Natural killer cell (primary cell): ENCODE measurements around the gene ARPP21. TPM values are rescaled to one million over a fixed set of nuclear protein-coding genes. Genes with fewer than 3 reads are reported as not detected.

Experiments used
- ATAC-seq, 3 donors: fragments of 150-1000 bp in 2 of 3; fragments of 200-7000 bp in 1 of 3; cut with Tn5 transposase; 1 replicate in 1 of 3; 2 replicates in 2 of 3; pipeline ENCODE4 v1.10.0; 2021; ENCODE audit warnings: mild to moderate bottlenecking in 2 of 3, moderate library complexity in 2 of 3
- DNase-seq, 2 donors: peaks; one replicate each; pipeline versions ENCODE4 v3.0.0 to v3.0.0-alpha.2; 2013 to 2021; ENCODE audit warnings: mixed read lengths in 1 of 2
- H3K27ac ChIP-seq: one replicate; pipeline ENCODE4 v1.5.1; 2013; ENCODE audit warnings: mild to moderate bottlenecking, low read length
- H3K27me3 ChIP-seq: one replicate; pipeline ENCODE4 v1.6.1; 2013; ENCODE audit warnings: low read length; ENCODE audit not compliant: control insufficient read depth, insufficient read depth
- H3K36me3 ChIP-seq: one replicate; pipeline ENCODE4 v1.6.1; 2013; ENCODE audit warnings: low read length; ENCODE audit not compliant: control insufficient read depth, insufficient read depth
- H3K4me1 ChIP-seq: one replicate; pipeline ENCODE4 v1.6.1; 2013; ENCODE audit warnings: low read length; ENCODE audit not compliant: control insufficient read depth, insufficient read depth
- H3K4me3 ChIP-seq: one replicate; pipeline ENCODE4 v1.5.1; 2013; ENCODE audit warnings: low read length
- H3K9me3 ChIP-seq: one replicate; pipeline ENCODE4 v1.6.1; 2013; ENCODE audit warnings: low read length; ENCODE audit not compliant: control insufficient read depth, insufficient read depth
- H3K27ac Mint-ChIP-seq, 2 donors: one replicate each; pipeline ENCODE4 v1.8.0; 2022; ENCODE audit warnings: mild to moderate bottlenecking in 2 of 2, mixed read lengths in 2 of 2, moderate library complexity in 1 of 2
- H3K27me3 Mint-ChIP-seq, 2 donors: one replicate each; pipeline ENCODE4 v1.8.0; 2022; ENCODE audit warnings: low read depth in 2 of 2, mixed read lengths in 2 of 2
- H3K36me3 Mint-ChIP-seq: one replicate; pipeline ENCODE4 v1.8.0; 2022; ENCODE audit warnings: mixed read lengths
- H3K4me1 Mint-ChIP-seq, 2 donors: one replicate each; pipeline ENCODE4 v1.8.0; 2022; ENCODE audit warnings: mixed read lengths in 2 of 2
- H3K4me3 Mint-ChIP-seq: one replicate; pipeline ENCODE4 v1.8.0; 2022; ENCODE audit warnings: mild to moderate bottlenecking, moderate library complexity, mixed read lengths
- H3K9me3 Mint-ChIP-seq, 2 donors: one replicate each; pipeline ENCODE4 v1.8.0; 2022; ENCODE audit warnings: mixed read lengths in 2 of 2
- WGBS: methylation state at CpG from one replicate; pipeline ENCODE4 v1.1.7; 2013; ENCODE audit warnings: missing lambda C conversion rate; ENCODE audit not compliant: insufficient coverage; 5-methylcytosine and 5-hydroxymethylcytosine counted together
- intact Hi-C: fragments of 100-400 bp; cut with micrococcal nuclease; formaldehyde crosslinking; loops from one replicate; pipeline ENCODE4 v1.14.2; 2022
- total RNA-seq, 4 donors: library from RNA; stranded (reverse); fragments of 120-200 nt in 1 of 4; gene quantifications; one replicate each; pipeline versions ENCODE4 v1.2.3 to v1.2.4, GENCODE V29; 2013 to 2022
- TF ChIP-seq, protein P1 (sequence below): fragments of 200-600 bp; IDR thresholded peaks from one replicate; pipeline ENCODE4 v1.8.0; 2022; ENCODE audit warnings: antibody characterized with exemption

ARPP21 gene
- total RNA-seq, 3 donors from 2014 or later (not counting 1 experiment from before 2014, with no cell fraction given), result not detected

- Mint-ChIP-seq H3K4me1 (no peaks in the 10 kb centered on the region), H3K9me3 (peaks cover 7 to 9% of the 10 kb centered on the region in 2 donors), H3K4me3 (no peak overlapping the region), H3K27me3 (no peaks in the 10 kb centered on the region), H3K27ac (no peak overlapping the region), H3K36me3 (no peaks in the 10 kb centered on the region)
- Histone ChIP-seq H3K36me3 (no peaks in the 10 kb centered on the region), H3K27me3 (no peaks in the 10 kb centered on the region), H3K4me1 (no peaks in the 10 kb centered on the region), H3K9me3 (no peaks in the 10 kb centered on the region), H3K4me3 (no peak overlapping the region), H3K27ac (no peak overlapping the region)
- intact Hi-C loops, result no loop called here
- ATAC-seq, result no peak
- TF ChIP-seq, protein P1, sequence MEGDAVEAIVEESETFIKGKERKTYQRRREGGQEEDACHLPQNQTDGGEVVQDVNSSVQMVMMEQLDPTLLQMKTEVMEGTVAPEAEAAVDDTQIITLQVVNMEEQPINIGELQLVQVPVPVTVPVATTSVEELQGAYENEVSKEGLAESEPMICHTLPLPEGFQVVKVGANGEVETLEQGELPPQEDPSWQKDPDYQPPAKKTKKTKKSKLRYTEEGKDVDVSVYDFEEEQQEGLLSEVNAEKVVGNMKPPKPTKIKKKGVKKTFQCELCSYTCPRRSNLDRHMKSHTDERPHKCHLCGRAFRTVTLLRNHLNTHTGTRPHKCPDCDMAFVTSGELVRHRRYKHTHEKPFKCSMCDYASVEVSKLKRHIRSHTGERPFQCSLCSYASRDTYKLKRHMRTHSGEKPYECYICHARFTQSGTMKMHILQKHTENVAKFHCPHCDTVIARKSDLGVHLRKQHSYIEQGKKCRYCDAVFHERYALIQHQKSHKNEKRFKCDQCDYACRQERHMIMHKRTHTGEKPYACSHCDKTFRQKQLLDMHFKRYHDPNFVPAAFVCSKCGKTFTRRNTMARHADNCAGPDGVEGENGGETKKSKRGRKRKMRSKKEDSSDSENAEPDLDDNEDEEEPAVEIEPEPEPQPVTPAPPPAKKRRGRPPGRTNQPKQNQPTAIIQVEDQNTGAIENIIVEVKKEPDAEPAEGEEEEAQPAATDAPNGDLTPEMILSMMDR, result no peak
- DNase-seq, result no peak
These were observed 140.3 kb downstream of the ARPP21 start for GRCh38 chr3:35779611-35780010.

DNA sequence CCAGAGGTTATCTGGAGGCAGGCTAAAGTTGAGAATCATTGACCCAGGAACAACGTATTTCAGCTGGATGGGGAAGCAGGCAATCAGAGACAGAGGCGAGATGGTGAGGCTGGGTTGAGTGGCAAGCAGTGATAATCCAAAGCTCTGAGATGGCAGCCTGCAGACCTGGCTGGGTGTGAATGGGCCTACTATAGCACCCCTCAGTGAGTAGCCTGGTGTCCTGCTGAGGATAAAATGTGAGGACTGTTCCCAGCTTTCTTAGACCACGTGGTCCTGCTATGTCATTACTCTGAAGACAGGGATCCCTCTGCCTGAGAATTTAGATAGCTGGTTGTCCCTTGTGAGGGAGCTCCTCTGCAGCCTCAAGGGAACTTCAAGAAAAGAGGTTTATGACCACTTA is 141.5 kb downstream of the ARPP21 start:
- Mint-ChIP-seq H3K4me3 (no peak overlapping the region), H3K4me1 (no peaks in the 10 kb centered on the region), H3K9me3 (peaks cover 7 to 16% of the 10 kb centered on the region in 2 donors), H3K27me3 (no peaks in the 10 kb centered on the region), H3K36me3 (no peaks in the 10 kb centered on the region), H3K27ac (no peak overlapping the region)
- H3K4me1 ChIP-seq, result no peaks in the 10 kb centered on the region
- H3K27ac ChIP-seq, result no peak overlapping the region
- WGBS, result 62% methylated on average over 3 of the region's 3 CpGs
- intact Hi-C loops, result no loop called here
- TF ChIP-seq, protein P1, result no peak
- H3K4me3 ChIP-seq, result no peak overlapping the region
- no peaks in the 10 kb centered on the region for H3K36me3 ChIP-seq
- no peaks in the 10 kb centered on the region for H3K9me3 ChIP-seq
- no peaks in the 10 kb centered on the region for H3K27me3 ChIP-seq
- DNase-seq (no peak), ATAC-seq (no peak)

DNA sequence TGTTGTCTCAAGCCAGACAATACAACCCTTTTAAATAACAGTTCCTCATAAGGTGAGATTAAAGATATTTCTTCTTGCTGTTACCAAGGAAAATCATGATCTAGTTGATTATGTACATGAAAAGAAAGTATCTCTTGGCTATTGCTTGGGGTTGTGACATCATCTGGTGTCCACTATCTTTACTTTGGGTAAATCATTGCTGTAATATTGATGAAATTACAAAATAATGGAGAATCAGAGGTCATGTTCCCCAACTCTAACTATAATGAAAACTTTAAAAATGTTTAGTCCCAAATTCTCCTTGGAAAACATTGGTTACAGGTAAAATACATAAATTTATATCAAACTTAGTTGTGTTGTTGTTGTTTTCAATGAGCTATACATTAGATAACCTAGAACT is 142.2 kb downstream of the ARPP21 start:
- Mint-ChIP-seq H3K9me3 (peaks cover 7 to 16% of the 10 kb centered on the region in 2 donors), H3K27me3 (no peaks in the 10 kb centered on the region), H3K36me3 (no peaks in the 10 kb centered on the region), H3K27ac (no peak overlapping the region), H3K4me3 (no peak overlapping the region), H3K4me1 (no peaks in the 10 kb centered on the region)
- Histone ChIP-seq H3K27me3 (no peaks in the 10 kb centered on the region), H3K4me3 (no peak overlapping the region), H3K27ac (no peak overlapping the region), H3K4me1 (no peaks in the 10 kb centered on the region), H3K9me3 (no peaks in the 10 kb centered on the region), H3K36me3 (no peaks in the 10 kb centered on the region)
- DNase-seq (no peak), ATAC-seq (no peak)
- TF ChIP-seq, protein P1, result no peak
- intact Hi-C loops, result no loop called here

GRCh38 chr3:35782355-35782754 is 143.0 kb downstream of the ARPP21 start:
- Histone ChIP-seq H3K27ac (no peak overlapping the region), H3K9me3 (no peaks in the 10 kb centered on the region), H3K36me3 (no peaks in the 10 kb centered on the region), H3K4me3 (no peak overlapping the region), H3K4me1 (no peaks in the 10 kb centered on the region), H3K27me3 (no peaks in the 10 kb centered on the region)
- peaks cover 7 to 16% of the 10 kb centered on the region in 2 donors for H3K9me3 Mint-ChIP-seq
- no peaks in the 10 kb centered on the region for H3K36me3 Mint-ChIP-seq
- H3K4me1 Mint-ChIP-seq, result no peaks in the 10 kb centered on the region
- DNase-seq (no peak), ATAC-seq (no peak)
- H3K27ac Mint-ChIP-seq, result no peak overlapping the region
- TF ChIP-seq, protein P1, result no peak
- H3K4me3 Mint-ChIP-seq, result no peak overlapping the region
- no CpG with 5 or more reads among the region's 1 CpG for WGBS
- intact Hi-C loops, result no loop called here
- no peaks in the 10 kb centered on the region for H3K27me3 Mint-ChIP-seq
